ENCODE results near the gene TRIM2. TPM values are rescaled to one million over a fixed set of nuclear protein-coding genes. Genes with fewer than 3 reads are reported as not detected.

The TRIM2 gene
- total RNA-seq, 1 donor from 2014 or later, result 90.6 TPM

- no peak for DNase-seq (ENCODE audit: low spot score)
Measured at GRCh38 chr4:153372967-153373562, 168.8 kb downstream of the TRIM2 start.

- no peak for DNase-seq (ENCODE audit: low spot score)
Measured at GRCh38 chr4:153374442-153374841, 170.2 kb downstream of the TRIM2 start.

GRCh38 chr4:153375303-153375702 lies 171.1 kb downstream of the TRIM2 start:
- DNase-seq (ENCODE audit: low spot score), result no peak

GRCh38 chr4:153383131-153383530 lies 178.9 kb downstream of the TRIM2 start:
- DNase-seq (ENCODE audit: low spot score), result no peak

GRCh38 chr4:153384160-153384559 lies 179.9 kb downstream of the TRIM2 start:
- DNase-seq (ENCODE audit: low spot score), result no peak

GRCh38 chr4:153385784-153386183 lies 181.5 kb downstream of the TRIM2 start:
- DNase-seq (ENCODE audit: low spot score), result no peak

GRCh38 chr4:153387981-153388380 lies 183.7 kb downstream of the TRIM2 start:
- DNase-seq (ENCODE audit: low spot score), result no peak

Other genes with a start within 250 kb of the TRIM2 start
- gene MND1, start 140.2 kb downstream of the TRIM2 start, total RNA-seq, result not detected

All from ureter (tissue), 1 donor.